BLaER1 treated with 17β-estradiol and CSF1 and Interleukin-3, amounts not matched to agents 10 nM and 100 nM (cell line): ENCODE results near the gene ZKSCAN8.
A peak's percentile ranks its signal among the peaks of the same experiment; 100 is the strongest.
"Not testable (repeated sequence)": the region's sequence is repeated elsewhere in the genome, so short reads cannot be mapped to it uniquely, and the experiment has no call there.

Experiments
- H3K27ac ChIP-seq, 11 experiments: shearing (Covaris generic); formaldehyde crosslinking; 2 replicates each; pipeline ENCODE4 v1.8.1; 2022
- H3K27me3 ChIP-seq, 11 experiments: shearing (Covaris generic); formaldehyde crosslinking; 2 replicates each; pipeline ENCODE4 v1.8.1; 2022
- H3K36me3 ChIP-seq, 11 experiments: shearing (Covaris generic); formaldehyde crosslinking; 2 replicates each; pipeline ENCODE4 v1.8.1; 2022
- H3K4me1 ChIP-seq, 10 experiments: shearing (Covaris generic); formaldehyde crosslinking; 2 replicates each; pipeline ENCODE4 v1.8.1; 2022
- H3K4me2 ChIP-seq, 11 experiments: shearing (Covaris generic); formaldehyde crosslinking; 2 replicates each; pipeline ENCODE4 v1.8.1; 2022
- H3K4me3 ChIP-seq, 10 experiments: shearing (Covaris generic); formaldehyde crosslinking; 2 replicates each; pipeline ENCODE4 v1.8.1; 2022
- H3K9ac ChIP-seq, 11 experiments: shearing (Covaris generic); formaldehyde crosslinking; 2 replicates each; pipeline ENCODE4 v1.8.1; 2022
- H3K9me3 ChIP-seq, 11 experiments: shearing (Covaris generic); formaldehyde crosslinking; replicated peaks in 1 of 11; 2 replicates each; pipeline ENCODE4 v1.8.1; 2022
- H4K20me1 ChIP-seq, 11 experiments: shearing (Covaris generic); formaldehyde crosslinking; 2 replicates each; pipeline ENCODE4 v1.8.1; 2022
- Cebpa-rat ChIP-seq, 11 experiments: shearing (Covaris generic); IDR thresholded peaks; 2 replicates each; pipeline ENCODE4 v1.8.1; 2022

Gene ZKSCAN8

GRCh38 chr6:28141500-28142329 lies at the start of gene ZKSCAN8:
TSS of gene ZKSCAN8 (plus strand) at chr6:28141883. CDS start at chr6:28148408, 6,525 bp downstream.
- peak within 1 kb of the TSS; percentile 80 to 94 (median 91) for H3K9ac ChIP-seq
- peak within 1 kb of the TSS; percentile 73 to 98 (median 88) for H3K4me3 ChIP-seq
- H4K20me1 ChIP-seq: peaks cover 0 to 9% (median 0%) of the 10 kb centered on the region in 11 experiments; a peak in 1 of 22 replicates
- peak within 1 kb of the TSS; percentile 76 to 95 (median 84) for H3K4me2 ChIP-seq
- peaks cover 21 to 31% (median 26%) of the 10 kb centered on the region in 11 experiments; a peak in 21 of 22 replicates for H3K36me3 ChIP-seq
- TF ChIP-seq Cebpa-rat (IDR thresholded peaks at IDR 0.05): no peak
- H3K9me3 ChIP-seq: no peaks in the 10 kb centered on the region; a peak in 1 of 22 replicates
- H3K27ac ChIP-seq: peak within 1 kb of the TSS; percentile 71 to 88 (median 84)
- H3K27me3 ChIP-seq: no peaks in the 10 kb centered on the region
- peaks cover 27 to 54% (median 41%) of the 10 kb centered on the region in 10 experiments for H3K4me1 ChIP-seq

GRCh38 chr6:28102222-28102621 lies 39.5 kb upstream of the ZKSCAN8 start:
- H3K9me3 ChIP-seq: peaks cover 16 to 27% (median 21%) of the 10 kb centered on the region in 11 experiments
- not testable (repeated sequence) for H3K4me3 ChIP-seq, H3K27ac ChIP-seq, H3K9ac ChIP-seq, H3K27me3 ChIP-seq, H3K4me2 ChIP-seq, H3K36me3 ChIP-seq, H4K20me1 ChIP-seq
- H3K4me1 ChIP-seq: peaks cover 0 to 11% (median 7%) of the 10 kb centered on the region in 10 experiments; a peak in 15 of 20 replicates

DNA sequence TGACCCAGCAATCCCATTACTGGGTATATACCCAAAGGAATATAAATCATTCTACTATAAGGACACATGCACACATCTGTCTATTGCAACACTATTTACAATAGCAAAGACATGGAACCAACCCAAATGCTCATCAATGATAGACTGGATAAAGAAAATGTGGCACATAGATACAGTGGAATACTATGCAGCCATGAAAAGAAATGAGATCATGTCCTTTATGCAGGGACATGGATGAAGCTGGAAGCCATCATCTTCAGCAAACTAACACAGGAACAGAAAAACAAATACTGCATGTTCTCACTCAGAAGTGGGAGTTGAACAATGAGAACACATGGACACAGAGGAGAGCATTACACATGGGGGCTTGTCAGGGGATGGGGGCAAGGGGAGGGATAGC lies 39.0 kb upstream of the ZKSCAN8 start:
- H3K9ac ChIP-seq, H3K27me3 ChIP-seq, H3K4me3 ChIP-seq, H3K27ac ChIP-seq, H4K20me1 ChIP-seq, H3K4me2 ChIP-seq, H3K36me3 ChIP-seq: not testable (repeated sequence)
- peaks cover 16 to 26% (median 20%) of the 10 kb centered on the region in 11 experiments for H3K9me3 ChIP-seq
- H3K4me1 ChIP-seq: peaks cover 0 to 11% (median 7%) of the 10 kb centered on the region in 10 experiments; a peak in 15 of 20 replicates

DNA sequence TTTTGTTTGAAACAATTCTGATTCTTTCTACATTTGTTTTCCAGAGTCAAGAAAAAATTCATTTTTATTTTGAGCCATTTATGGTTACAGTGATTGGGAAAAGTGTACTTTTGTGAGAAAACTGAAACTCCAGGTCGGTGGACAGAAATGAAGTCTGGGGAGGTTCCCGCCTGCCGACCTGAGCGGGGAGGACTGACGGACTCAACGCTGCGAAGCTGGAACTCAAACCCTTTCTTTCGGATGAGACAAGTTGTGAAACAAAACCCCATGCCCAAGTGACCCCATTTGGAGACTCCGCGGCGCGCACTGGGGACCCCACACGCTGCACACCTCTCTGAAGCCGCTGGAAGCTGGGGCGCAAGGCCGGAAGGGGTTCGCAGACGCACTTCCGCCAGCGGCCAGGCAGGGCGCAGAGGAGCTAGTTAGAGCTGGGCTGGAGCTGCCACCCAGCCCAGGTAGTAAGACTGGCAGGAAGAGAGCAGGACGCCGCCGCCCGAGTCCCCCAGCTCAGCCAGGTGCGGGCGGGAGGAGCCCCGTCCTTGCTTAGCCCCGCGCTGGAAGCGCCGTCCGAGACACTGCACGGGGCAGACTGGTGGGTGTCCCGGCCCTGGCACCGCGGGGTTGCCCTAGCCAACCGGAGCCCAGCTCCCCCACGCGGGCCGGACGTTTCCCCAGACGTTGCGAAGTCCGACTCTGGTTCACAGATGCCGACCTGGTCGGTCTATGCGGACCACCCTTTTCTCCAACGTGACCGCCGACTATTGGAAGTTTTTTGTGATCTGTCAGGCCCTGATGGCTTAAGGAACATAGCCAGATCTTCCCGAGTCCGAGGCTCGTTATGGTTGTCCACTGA lies 37.1 kb upstream of the ZKSCAN8 start:
- Histone ChIP-seq H3K27me3 (no peaks in the 10 kb centered on the region; a peak in 2 of 22 replicates), H3K36me3 (no peaks in the 10 kb centered on the region), H3K4me3 (peak overlapping the region; percentile 60 to 80 (median 70)), H4K20me1 (no peaks in the 10 kb centered on the region), H3K4me1 (peaks cover 0 to 11% (median 7%) of the 10 kb centered on the region in 10 experiments; a peak in 15 of 20 replicates), H3K9me3 (peaks cover 0 to 9% (median 5%) of the 10 kb centered on the region in 11 experiments; a peak in 12 of 22 replicates), H3K4me2 (peak overlapping the region; percentile 79 to 95 (median 84)), H3K9ac (peak overlapping the region; percentile 61 to 82 (median 77)), H3K27ac (peak overlapping the region; percentile 48 to 78 (median 65))
- TF ChIP-seq Cebpa-rat (IDR thresholded peaks at IDR 0.05): no peak

DNA sequence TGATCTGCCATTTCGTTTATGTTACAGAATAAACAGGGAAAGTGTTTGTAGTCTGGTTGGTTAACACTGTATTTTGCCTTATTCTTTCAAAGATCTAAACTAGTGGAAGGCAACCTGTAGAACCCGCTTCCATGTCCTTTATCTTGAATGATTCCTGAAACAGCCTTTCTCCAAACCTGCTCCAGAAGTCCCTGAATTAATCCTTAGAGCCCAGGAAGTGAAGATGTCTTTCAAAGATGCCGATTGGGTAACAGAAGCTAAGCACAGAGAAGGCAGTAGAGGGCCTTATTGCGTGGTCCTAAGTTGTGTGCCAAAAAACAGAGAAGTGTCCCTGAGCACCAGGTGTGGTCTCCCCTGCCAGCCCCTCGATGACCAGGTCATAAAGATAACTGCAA lies 36.4 kb upstream of the ZKSCAN8 start:
- TF ChIP-seq Cebpa-rat (IDR thresholded peaks at IDR 0.05): no peak
- Histone ChIP-seq H3K27me3 (no peaks in the 10 kb centered on the region; a peak in 2 of 22 replicates), H3K4me1 (peaks cover 0 to 11% (median 7%) of the 10 kb centered on the region in 10 experiments; a peak in 15 of 20 replicates), H3K4me3 (peak overlapping the region; percentile 60 to 80 (median 70)), H3K27ac (peak overlapping the region in 10 of 11 experiments; percentile 48 to 78 (median 66); a peak in 16 of 22 replicates), H4K20me1 (no peaks in the 10 kb centered on the region), H3K4me2 (peak overlapping the region; percentile 79 to 95 (median 84)), H3K9ac (peak overlapping the region; percentile 61 to 82 (median 77); a peak in 21 of 22 replicates), H3K36me3 (no peaks in the 10 kb centered on the region), H3K9me3 (peaks cover 0 to 9% (median 5%) of the 10 kb centered on the region in 11 experiments; a peak in 9 of 22 replicates)

DNA sequence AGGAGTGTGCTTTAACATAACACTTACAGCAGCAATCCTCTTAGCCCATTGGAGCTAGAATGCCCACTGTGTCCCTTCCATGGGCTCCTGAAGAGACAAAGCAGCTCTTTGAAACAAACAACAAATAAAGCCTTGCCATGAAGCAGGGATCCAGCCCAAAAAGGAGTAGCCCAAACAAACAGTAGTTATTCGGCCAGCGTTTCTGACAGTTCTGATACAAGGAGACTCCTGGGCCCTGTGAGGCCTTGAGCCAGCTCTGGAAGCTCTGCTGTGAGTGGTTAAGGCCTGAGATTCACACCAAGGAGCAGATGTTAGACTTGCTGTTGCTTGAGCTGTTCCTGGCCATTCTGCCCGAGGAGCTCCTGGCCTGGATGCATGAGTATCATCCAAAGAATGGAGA lies 34.2 kb upstream of the ZKSCAN8 start:
- Histone ChIP-seq H3K4me2 (no peak overlapping the region), H3K27me3 (no peaks in the 10 kb centered on the region; a peak in 2 of 22 replicates), H3K9ac (no peak overlapping the region), H3K36me3 (no peaks in the 10 kb centered on the region), H3K4me3 (no peak overlapping the region), H3K9me3 (peaks cover 0 to 5% (median 4%) of the 10 kb centered on the region in 11 experiments; a peak in 9 of 22 replicates), H3K27ac (no peak overlapping the region), H4K20me1 (no peaks in the 10 kb centered on the region), H3K4me1 (peaks cover 0 to 11% (median 7%) of the 10 kb centered on the region in 10 experiments; a peak in 15 of 20 replicates)
- no peak for TF ChIP-seq Cebpa-rat (IDR thresholded peaks at IDR 0.05)

- TF ChIP-seq Cebpa-rat (IDR thresholded peaks at IDR 0.05): no peak
- no peaks in the 10 kb centered on the region for H3K27me3 ChIP-seq
- no peak overlapping the region for H3K4me2 ChIP-seq
- H3K27ac ChIP-seq: no peak overlapping the region
- H4K20me1 ChIP-seq: no peaks in the 10 kb centered on the region
- H3K36me3 ChIP-seq: peaks cover 28 to 39% (median 36%) of the 10 kb centered on the region in 11 experiments
- no peak overlapping the region for H3K9ac ChIP-seq
- no peaks in the 10 kb centered on the region for H3K4me1 ChIP-seq
- no peak overlapping the region for H3K4me3 ChIP-seq
- no peaks in the 10 kb centered on the region for H3K9me3 ChIP-seq
Observed at GRCh38 chr6:28111964-28112363, 29.7 kb upstream of the ZKSCAN8 start.

- Histone ChIP-seq H4K20me1 (0 out of 22 replicates have a peak, but pooled peaks cover 0 to 4% (median 0%) of the 10 kb centered on the region in 11 experiments), H3K4me3 (no peak overlapping the region), H3K9ac (no peak overlapping the region), H3K9me3 (no peaks in the 10 kb centered on the region), H3K4me2 (no peak overlapping the region), H3K27me3 (no peaks in the 10 kb centered on the region), H3K27ac (no peak overlapping the region), H3K4me1 (no peaks in the 10 kb centered on the region), H3K36me3 (peaks cover 62 to 77% (median 72%) of the 10 kb centered on the region in 11 experiments)
- no peak for TF ChIP-seq Cebpa-rat (IDR thresholded peaks at IDR 0.05)
Observed at GRCh38 chr6:28115799-28116198, 25.9 kb upstream of the ZKSCAN8 start.
